Suppressor macrophage (primary cell): ENCODE results near the gene GPR68.

Source experiments
- DNase-seq, 4 experiments: peaks; one replicate each; pipeline ENCODE4 v3.0.0-alpha.2; 2020 to 2022
- total RNA-seq, 17 experiments: gene quantifications; one replicate each; lab custom pipeline; 2026; ENCODE audit warnings: mixed read lengths in 6 of 17, inconsistent platforms in 3 of 17; lab: John Stamatoyannopoulos, UW

GPR68 gene, protein sequence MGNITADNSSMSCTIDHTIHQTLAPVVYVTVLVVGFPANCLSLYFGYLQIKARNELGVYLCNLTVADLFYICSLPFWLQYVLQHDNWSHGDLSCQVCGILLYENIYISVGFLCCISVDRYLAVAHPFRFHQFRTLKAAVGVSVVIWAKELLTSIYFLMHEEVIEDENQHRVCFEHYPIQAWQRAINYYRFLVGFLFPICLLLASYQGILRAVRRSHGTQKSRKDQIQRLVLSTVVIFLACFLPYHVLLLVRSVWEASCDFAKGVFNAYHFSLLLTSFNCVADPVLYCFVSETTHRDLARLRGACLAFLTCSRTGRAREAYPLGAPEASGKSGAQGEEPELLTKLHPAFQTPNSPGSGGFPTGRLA
- 2.0 to 83.5 (median 17.9) reads per million in 17 experiments for total RNA-seq

DNA sequence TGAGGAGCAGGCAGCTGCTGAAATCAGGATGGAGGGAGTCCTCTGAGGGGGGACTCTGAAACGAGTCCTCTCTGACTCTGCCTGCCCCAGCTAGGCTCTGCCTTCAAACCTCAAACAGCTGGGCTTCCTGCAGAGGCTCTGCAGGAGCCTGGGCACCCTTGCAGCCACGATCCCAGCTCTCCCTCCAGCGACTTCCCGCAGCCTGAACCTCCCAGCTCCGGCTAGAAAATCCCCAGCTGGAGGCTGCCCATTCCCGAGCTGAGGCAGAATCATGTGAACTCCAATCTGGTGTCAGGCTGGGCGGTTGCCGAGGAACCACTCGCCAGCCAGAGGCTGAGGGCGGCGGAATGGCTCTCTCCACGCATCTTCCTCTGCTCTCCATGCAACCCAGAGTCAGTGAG lies at the start of gene GPR68:
TSS of gene GPR68 (minus strand) at position 204 of the 401 bp plus-strand sequence. CDS start 9,654 bp downstream, outside the sequence.
- DNase-seq = peak; percentile 76 to 91 (median 86)

DNA sequence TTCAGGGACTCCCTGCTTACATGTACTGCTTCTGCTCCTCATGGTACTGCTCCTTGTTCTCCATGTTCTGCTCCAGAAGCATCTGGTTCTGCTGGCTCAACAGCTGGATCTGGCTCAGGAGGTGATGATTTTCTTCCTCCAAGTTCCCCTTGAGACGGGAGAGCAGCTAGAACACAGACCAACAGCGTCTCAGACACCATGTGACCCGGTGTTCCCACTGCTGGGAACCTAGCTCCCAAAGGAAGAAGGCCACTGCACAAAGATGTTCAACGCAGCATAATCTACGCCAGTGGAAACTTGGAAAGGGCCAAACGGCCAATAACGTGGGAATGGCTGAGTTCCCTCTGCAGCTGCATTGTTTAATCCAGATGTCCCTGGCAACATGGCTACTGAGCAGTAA lies 49.6 kb upstream of the GPR68 start:
- DNase-seq = no peak

DNA sequence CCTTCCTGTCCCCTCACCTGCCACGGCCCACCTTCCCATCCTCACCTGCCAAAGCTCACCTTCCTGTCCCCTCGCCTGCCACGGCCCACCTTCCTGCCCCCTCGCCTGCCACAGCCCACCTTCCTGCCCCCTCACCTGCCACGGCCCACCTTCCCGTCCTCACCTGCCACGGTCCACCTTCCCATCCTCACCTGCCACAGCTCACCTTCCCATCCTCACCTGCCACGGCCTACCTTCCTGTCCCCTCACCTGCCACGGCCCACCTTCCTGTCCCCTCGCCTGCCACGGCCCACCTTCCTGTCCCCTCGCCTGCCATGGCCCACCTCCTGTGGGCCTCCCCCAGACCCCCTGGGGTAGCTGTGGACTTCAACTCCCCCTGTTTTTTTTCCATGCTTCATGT lies 48.8 kb upstream of the GPR68 start:
- no peak for DNase-seq

DNA sequence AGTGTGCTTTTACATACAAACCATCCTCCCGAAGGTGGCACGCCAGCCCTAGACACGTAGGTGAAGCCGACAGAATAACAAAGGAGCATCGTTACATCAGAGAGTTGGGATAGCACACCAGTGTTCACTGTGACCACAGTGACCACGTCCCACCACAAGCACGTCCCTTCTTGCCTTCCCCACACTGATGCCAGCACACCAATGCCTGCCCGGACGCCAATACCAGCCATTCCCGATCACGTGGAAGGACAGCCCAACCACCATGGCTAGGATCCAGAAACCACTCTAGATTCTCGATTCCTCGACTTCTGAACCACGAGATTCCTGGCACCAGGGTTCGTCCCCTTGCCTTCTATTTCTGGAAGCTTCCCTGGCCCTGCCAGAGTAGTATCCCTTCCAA lies 48.0 kb upstream of the GPR68 start:
- DNase-seq = no peak

DNA sequence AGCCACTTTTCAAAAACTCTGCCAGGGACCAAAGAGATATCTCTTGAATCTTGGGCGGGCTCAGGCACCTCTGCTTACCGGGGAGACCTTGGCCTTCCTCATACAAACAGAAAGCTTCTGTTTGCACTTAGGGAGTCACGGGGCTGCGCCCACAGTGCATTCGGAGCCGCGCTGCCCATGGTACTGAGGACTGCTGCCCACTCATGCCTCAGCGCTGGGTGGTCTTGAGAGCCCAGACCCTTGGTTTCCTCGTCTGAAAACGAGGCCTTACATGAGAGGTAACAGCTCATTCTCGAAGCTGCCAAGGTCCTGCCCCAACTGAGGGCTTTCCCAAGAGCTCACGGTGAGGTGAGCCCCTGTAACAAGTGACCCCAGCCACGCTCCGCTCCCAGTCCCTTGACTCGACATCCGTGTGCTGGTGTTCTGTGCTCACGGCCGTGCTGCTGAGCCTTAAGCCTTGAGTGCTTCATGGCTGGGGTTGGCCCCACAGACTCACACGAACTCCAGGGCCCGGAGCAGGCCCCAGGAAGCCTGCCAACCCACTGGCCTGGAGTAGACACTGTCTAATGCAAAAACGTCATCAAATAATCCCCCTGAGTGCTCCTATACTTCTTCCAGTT lies 47.4 kb upstream of the GPR68 start:
- no peak for DNase-seq

DNA sequence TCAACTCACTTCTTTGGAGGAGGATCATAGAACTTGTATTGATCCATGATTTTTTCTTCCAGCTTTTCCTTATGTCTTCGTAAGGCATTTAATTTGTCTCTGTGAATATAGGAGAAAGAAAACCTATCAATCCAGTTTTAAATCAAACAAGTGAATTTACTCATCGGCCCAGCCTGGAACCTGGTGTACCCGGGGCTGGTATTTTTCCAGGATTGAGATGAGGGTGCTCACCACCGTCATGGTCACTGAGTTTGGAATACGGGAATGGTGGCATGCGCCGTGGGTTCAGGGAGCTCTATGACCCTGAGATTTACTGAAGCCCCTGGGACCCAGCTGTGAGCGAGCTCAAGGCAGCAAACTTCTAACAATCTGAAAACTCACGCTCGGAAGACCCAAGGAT lies 46.5 kb upstream of the GPR68 start:
- DNase-seq = no peak

DNA sequence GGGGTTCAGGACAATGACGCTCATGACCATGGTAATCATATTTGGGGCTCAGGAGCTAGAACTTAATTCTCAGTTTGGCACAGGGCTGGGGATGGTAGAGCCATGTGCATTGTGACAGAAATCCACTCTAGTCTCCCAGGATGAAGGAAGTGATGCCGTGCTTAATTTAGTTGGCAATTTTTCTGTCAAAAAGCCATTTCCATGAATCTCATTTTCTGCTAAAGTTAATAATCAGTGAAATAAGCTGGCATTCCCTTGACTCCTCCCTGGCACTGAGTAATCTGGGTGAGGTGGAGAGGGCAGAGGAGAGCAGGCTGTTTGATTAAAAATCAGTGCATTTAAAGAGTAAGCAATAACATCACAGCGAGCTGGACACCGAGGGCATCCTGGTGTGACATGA lies 45.0 kb upstream of the GPR68 start:
- DNase-seq = no peak

DNA sequence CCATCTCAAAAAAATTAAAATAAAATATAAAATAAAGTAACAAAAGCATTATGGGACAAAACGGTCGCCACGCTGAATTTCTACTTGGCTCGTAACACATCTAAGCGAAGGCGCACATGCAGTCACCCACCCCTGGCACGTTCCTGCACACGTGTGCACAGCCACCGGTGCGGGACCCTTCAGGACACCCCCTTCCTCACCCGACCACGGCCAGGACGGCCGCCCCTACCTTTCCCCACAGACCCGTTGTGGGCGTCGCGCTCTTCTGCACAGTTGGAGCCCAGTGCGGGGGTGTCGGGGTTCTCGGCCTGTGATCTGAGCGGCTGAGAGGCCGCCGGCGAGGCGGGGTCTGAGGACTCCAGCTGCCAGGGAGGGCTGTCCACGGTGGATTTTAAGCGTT lies 44.4 kb upstream of the GPR68 start:
- no peak for DNase-seq

DNA sequence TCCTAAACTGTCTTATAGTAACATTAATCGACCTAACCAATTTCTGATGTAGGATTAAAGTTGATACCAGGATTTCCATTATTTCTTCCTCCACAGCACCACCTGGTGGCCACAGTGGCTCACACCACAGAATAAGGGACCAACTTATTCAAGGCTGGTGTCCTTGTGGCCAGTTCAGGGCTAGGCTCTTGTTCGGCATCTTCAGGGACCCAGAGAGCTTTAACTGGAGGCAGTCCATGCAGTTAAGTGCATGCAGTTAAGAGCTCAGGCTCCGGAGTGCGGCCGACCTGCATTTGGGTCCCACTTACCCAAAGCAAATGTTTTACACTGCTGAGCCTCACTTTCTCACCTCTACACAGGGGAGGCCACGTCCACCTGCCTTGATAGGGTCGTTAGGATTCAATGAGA lies 42.0 kb upstream of the GPR68 start:
- peak; percentile 81 to 88 (median 84) for DNase-seq

DNA sequence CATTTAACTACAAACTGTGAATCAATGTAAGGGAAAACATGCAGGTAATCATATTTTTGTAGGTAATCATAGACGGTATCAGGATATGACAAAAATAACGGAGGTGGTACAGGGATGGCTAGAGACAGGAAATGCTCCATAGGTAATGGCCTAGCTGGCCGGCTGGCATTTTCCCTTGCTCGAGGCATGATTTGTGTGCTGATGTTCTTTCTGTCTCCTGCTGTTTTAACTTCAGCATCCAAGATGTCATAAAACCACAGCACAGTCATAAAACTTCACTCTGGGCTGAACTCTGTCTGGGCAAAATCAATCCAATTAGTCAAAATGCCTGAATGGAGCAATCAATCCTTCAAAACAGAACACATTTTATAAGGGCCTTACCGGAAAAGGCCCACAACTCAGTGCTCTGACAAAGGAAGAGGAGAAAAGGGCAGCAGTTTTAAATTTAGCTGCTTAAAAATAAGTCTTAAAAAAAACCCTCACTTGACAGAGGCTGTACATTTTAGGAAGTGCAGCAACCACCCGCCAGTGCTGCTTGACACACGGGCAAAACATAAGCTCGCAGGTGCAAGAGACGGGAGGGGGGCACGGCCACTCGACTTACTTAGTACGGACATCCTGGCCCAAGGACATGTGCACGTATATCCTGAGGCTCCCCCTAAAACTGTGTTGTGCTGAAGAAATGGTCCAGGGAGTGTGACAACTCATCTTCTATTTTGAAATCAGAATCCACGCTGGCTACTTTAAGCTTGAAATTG lies 40.5 kb upstream of the GPR68 start:
- no peak for DNase-seq

DNA sequence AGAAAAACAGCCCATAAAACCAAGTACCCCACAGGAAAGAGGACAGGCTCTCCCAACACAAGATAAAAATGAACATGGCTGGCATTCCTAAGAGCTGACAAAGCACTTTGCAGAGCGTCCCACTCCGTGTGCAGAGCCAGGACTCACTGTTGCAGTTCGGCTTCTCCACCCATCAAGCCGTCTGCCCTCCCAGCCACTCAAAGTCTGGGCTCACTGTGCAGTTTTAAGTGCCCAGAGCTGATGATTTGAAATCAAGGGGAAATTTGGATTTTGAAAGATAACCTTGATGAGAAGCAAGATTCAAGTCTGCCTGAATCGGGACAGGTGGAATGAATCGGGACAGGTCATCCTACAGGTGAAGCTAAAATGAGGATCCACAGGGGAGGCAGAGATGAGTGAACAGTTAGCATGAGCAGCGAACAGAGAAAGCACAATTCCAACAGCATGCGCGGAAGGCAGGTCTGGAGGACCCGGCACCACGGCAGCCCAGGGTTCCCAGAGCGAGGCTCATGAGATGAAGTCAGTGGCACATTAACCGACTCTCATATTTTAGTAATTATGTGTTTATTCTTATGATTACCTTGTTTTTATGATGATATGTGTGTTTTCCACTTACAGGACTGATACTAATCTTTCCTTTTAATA lies 39.8 kb upstream of the GPR68 start:
- DNase-seq = no peak

DNA sequence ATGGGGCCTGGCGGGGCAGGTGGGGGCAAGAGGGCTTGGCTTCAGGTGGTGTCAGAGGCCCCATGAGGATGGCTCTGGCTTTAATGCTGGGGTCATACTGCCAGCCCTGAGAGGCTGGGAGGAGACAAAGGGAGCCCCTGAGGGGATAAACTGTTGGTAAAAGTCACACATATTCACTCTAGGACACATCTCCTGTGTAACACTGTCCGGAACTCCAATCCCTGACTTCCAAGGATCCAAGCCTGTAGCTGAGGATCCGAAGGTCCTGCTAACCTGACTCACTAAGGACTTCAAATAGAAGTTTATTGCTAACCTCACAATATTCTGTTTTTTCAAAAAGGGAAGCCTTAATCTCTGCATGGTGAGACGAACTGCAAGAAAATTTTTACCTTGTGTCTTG lies 39.2 kb upstream of the GPR68 start:
- DNase-seq = no peak

DNA sequence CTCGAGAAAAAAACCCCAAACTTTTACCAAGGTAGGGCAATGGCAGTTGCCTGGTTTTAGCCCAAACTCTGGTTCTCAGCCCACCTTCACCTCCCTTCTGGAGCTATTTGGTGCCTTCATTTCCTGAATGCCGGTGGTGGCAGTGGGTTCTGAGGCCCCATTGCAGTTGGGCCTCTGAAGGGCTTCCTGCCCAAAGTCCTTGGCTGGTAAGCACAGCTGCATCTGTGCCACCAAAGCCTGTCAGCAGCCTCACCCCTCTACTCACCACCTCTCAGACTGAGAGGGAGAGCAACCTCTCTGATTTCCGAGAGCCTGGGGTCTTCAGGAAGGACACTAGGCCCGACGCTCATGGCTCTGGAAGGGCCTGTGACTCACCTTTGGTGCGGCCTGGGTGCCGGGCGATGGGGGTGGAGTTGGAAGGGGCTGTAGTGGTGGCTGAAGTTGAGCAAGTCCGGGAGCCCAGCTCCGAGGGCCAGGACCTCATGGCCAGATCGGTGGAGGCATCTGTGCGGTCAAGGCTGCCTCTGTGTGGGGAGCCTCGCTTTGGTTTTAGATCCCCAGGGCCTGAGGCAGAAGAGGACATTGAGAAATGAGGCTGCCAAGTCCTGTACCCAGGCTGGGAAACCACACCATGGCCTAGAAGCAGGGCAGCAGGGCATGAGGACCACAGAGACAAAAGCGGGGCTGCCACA lies 38.6 kb upstream of the GPR68 start:
- DNase-seq = no peak

DNA sequence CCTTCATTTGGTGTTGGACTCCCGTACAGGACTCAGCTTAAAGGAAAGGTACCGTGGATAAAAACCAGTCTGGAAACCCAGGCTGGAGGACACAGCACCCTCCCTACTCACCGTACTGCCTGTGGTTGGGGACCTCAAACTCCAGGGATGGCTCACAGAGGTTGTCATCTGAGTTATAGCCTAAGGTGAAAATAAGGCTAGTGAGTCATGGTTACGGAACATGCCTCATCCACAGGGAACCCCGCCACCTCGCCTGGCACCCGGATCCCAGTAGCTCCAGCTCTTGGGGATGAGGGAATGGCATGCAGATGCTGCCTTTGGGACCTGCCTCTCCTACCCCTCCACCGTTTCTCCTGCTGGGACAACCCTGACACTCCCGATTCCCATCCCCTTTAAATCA lies 36.8 kb upstream of the GPR68 start:
- DNase-seq = no peak

DNA sequence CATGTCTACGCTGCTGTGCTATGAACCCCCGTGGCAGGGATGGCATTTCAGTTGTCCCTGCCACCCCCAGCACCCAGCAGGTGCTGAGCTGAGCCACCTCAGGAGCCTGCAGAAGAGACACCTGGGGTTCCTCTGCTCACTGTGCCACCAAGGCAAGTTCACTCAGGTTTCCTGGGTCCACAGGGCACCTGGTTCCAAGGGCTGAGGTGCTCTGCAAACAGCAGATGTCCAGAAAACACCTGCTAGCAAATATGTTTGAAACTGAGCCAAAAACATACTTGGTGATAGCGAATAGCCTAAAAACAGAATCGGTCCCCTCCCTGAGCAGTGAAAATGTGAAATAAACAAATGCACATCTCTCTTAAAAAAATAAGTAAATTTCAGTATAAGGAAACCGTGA lies 35.6 kb upstream of the GPR68 start:
- DNase-seq = no peak

DNA sequence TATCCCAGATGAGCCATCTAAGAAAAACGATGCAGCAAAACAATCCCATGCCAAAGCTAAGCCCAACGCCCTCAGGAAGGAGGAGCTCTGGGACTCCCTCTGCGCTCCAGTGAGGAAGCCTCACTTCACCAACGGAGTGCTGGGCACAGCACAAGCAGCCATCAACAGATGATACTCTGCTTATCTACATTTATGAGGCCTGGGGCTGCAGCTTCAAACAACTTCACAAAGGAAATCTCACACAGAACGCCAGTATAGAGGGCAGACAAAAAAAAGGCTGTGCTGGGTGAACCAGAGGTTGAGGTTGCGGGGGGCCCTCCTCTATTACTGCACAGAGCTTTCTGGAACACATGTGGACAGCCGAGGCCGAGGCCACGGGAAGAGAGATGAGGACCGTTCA lies 34.9 kb upstream of the GPR68 start:
- DNase-seq = no peak

DNA sequence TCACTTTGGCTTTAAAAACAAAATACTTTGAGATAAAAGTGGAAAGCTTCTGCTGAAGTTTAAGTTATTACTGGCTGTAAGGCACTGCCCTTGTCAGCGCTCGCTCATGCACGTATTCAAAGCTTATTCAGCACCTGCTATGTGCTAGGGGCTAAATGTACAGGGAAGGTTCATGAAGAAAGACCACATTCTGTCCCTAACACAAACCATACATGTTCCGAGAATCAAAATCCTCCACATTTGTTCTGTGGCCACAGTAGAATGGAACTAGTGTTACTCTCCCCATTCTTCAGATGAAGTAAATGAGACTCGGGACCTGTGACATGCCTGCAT lies 33.8 kb upstream of the GPR68 start:
- no peak for DNase-seq

DNA sequence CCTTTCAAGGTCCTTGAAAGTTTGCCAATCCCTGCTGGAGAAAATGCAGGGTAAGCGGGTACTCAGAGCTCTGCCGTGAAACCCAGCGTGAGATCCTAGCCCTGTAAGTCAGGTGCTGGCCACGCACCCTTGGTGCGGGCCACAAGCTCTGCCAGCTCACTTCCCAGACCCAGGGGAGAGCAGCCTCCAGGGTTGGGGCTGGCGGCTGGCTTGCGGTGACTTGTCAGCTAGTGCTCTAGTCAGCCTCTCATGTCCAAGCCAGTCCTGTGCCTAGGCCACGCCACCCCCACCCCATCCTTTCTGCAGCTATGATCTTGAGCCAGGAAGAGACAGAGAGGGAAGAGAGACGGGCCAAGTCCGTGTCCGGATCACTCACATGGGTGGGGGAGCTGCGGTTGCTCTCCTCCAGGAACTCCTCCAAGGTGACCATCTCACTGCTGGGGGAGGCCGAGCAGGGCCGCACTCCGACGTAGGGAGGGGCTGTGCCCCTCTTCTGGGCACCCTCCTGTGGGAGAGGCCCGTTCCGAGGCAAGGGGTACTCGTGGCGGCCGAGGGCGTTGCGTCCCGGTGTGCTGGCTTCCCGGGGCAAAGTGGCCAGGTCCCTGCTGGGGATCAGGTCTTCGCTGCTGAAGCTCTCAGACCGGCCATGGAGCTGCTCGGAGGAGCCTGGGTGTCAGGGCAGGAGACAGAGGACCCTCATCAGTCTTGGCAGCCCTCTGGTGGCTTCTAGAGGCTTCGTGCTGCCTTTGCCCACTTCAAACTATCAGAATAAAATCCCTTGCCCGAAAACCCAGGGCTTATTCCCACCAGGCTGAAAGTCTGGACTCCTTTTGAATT lies 33.3 kb upstream of the GPR68 start:
- DNase-seq = no peak

DNA sequence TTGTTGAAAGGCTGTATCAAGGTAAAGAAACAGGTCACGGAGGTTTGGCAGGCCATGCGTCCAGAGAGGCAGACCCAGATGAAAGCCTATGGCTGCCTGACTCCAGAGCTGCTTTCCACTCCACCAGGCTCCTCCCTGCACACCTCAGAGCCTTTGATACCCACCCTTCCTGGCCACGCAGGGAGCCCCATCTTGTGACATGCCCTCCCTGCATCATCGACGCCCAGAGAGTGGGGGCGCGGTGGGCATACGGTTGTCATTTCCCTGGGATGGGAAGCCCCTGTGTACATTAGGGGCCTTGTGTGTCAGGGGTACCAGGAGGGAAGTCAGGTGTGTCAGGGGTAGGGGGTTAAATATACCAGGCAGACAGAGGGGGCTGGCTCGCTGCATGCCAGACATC lies 30.3 kb upstream of the GPR68 start:
- no peak for DNase-seq

DNA sequence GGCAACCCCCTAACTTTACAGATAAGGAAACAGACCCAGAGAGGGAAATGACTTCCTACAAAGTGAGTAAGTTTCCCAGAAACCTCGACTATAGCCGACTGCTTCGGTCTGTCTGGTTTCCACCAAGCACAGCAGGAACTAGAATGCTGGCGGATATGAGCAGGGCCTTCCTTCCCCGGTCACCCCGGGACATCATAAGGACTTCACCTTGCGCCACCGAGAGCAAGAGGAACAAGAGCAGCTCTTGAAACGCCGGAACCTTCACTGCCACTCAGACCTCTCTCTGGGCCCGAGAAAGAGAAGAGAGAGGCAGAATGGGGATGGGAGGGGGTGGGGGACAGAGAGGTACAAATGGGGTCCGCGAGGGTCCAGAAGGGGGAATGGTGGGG lies 29.4 kb upstream of the GPR68 start:
- peak in 2 of 4 experiments; percentile 20 to 28 for DNase-seq

DNA sequence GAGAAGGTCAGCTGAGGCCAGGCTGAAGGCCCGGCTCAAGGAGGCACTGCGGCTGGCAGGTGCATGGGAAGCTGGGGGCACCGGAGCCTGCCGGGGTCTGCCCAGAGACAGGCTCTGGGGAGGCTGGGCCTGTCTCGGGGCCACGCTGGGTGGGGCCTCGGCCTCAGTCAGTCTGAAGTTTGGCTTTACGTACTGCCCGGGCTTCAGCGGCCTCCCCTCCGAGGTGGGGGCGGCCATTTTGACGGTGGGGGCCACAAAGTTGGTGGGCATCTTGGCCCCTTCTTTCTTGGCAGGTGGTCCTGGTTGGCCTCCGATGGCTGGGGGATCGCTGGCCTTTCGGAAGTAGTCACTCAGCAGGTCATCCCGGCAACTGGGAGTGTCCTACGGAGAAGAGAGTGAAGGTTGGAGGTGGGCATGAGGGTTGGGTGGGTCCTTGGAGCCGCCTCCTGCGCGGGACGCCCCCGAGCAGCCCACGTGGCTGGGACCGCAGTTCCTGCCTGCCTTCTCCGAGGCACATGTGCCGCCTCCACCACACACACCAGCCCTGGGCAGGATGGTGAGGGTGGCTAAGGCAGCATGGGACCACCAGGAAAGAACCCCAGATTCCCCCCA lies 28.9 kb upstream of the GPR68 start:
- DNase-seq = no peak
